Pancreas (tissue), 10 donors: ENCODE data around the gene IL13. TPM values are rescaled to one million over a fixed set of nuclear protein-coding genes. Genes with fewer than 3 reads are reported as not detected.

Experiments
- ATAC-seq, 4 donors: fragments of 200-7000 bp; cut with Tn5 transposase; one replicate each; pipeline versions ENCODE4 v1.8.0 to v1.9.1; 2020; ENCODE audit warnings: mild to moderate bottlenecking in 4 of 4, moderate library complexity in 4 of 4
- DNase-seq, 6 donors: peaks; one replicate each; pipeline ENCODE4 v3.0.0-alpha.2; 2020
- FAIRE-seq: peaks from 2 replicates; lab custom pipeline; 2012; peaks lifted over from hg19 to GRCh38; lab: Jason Lieb, UNC
- H3K27ac ChIP-seq, 4 donors: fragments of 200-600 bp; sonication (generic); 1 replicate in 3 of 4; 2 replicates in 1 of 4; pipeline versions ENCODE4 v1.5.0 to v1.8.0; 2020
- H3K27me3 ChIP-seq, 4 donors: fragments of 200-600 bp; one replicate each; pipeline ENCODE4 v1.8.0; 2021
- H3K36me3 ChIP-seq, 3 donors: fragments of 200-600 bp; sonication (generic) in 1 of 3; one replicate each; pipeline versions ENCODE4 v1.5.0 to v1.8.0; 2020 to 2021
- H3K4me1 ChIP-seq, 3 donors: fragments of 200-600 bp; one replicate each; pipeline ENCODE4 v1.8.0; 2021
- H3K4me3 ChIP-seq, 4 donors: fragments of 200-600 bp; sonication (generic) in 2 of 4; one replicate each; pipeline versions ENCODE4 v1.5.0 to v1.8.0; 2020 to 2021
- H3K9me3 ChIP-seq, 4 donors: fragments of 200-600 bp; one replicate each; pipeline ENCODE4 v1.8.0; 2021
- CTCF ChIP-seq, 4 donors: fragments of 200-600 bp; sonication (generic) in 3 of 4; IDR thresholded peaks; one replicate each; pipeline versions ENCODE4 v1.5.0 to v1.8.0; 2021; ENCODE audit warnings: antibody characterized with exemption in 4 of 4
- WGBS, 2 donors: extraction: QIAGEN DNeasy Blood & Tissue Kit; methylation state at CpG; one replicate each; pipeline ENCODE4 v1.1.7; 2013; 5-methylcytosine and 5-hydroxymethylcytosine counted together
- intact Hi-C, 3 donors: fragments of 100-400 bp; cut with DNase I; formaldehyde crosslinking; loops; one replicate each; pipeline versions ENCODE4 v1.11.1 to v1.14.2; 2022
- polyA plus RNA-seq, 2 donors: library from polyadenylated mRNA; stranded (reverse); fragments of 200-250 nt; gene quantifications; one replicate each; pipeline ENCODE4 v1.2.3, GENCODE V29; 2013
- total RNA-seq, 6 donors: library from RNA; stranded (reverse); fragmentation: NEBNext Ultra II Directional in 4 of 6; extraction: Animal tissue kit (Norgen Biotek cat#: 25700) in 4 of 6; gene quantifications; one replicate each; pipeline versions ENCODE4 v1.2.1 to v1.2.4, GENCODE V29; 2021 to 2023
- donor health status: healthy with polysubstance abuse.
- donor health status: DM: no; HTN: no; CAD: no; lungs with moderate emphysema.
- donor health status: DM: no; HTN: no; CAD: no.
- donor health status: control.
- donor health status: control.
- donor health status: Bipolar disorder and iron deficiency.
- donor health status: DM: yes; HTN: yes; CAD: no.
- donor health status: DM: no; HTN: no; CAD: no.
- donor health status: DM: no; HTN: no; CAD: no.
- donor health status: DM: yes; HTN: yes; CAD: no.

The IL13 gene
- total and polyA plus RNA-seq, 8 donors: 0.07 TPM; not detected in 7

- no peak for TF ChIP-seq CTCF (IDR thresholded peaks at IDR 0.05)
- intact Hi-C loops: no loop called here
- Histone ChIP-seq H3K9me3 (no peaks in the 10 kb centered on the region), H3K27ac (no peak overlapping the region), H3K4me1 (no peaks in the 10 kb centered on the region), H3K36me3 (peaks cover 0 to 41% (median 15%) of the 10 kb centered on the region in 3 donors), H3K27me3 (no peaks in the 10 kb centered on the region), H3K4me3 (no peak overlapping the region)
- FAIRE-seq (no peak), DNase-seq (no peak), ATAC-seq (no peak)
- 95 to 100% methylated on average over 4 of the region's 4 CpGs for WGBS, 2 donors
Measured at GRCh38 chr5:132637241-132637640, 20.7 kb upstream of the IL13 start.

- intact Hi-C loops: no loop called here
- Histone ChIP-seq H3K36me3 (peaks cover 0 to 51% (median 15%) of the 10 kb centered on the region in 3 donors), H3K27ac (no peak overlapping the region), H3K9me3 (no peaks in the 10 kb centered on the region), H3K4me3 (no peak overlapping the region), H3K4me1 (no peaks in the 10 kb centered on the region), H3K27me3 (no peaks in the 10 kb centered on the region)
- FAIRE-seq: no peak
- ATAC-seq: no peak
- 87 to 97% methylated on average over 2 of the region's 2 CpGs for WGBS, 2 donors
- no peak for DNase-seq
- no peak for TF ChIP-seq CTCF (IDR thresholded peaks at IDR 0.05)
Measured at GRCh38 chr5:132639706-132640130, 18.3 kb upstream of the IL13 start.

GRCh38 chr5:132640613-132641012 is 17.4 kb upstream of the IL13 start:
- ATAC-seq: no peak

GRCh38 chr5:132641241-132641723 is 16.7 kb upstream of the IL13 start:
- no peak for TF ChIP-seq CTCF (IDR thresholded peaks at IDR 0.05)
- WGBS, 2 donors: 96 to 97% methylated on average over 3 of the region's 3 CpGs
- DNase-seq (no peak), ATAC-seq (no peak), FAIRE-seq (no peak)
- Histone ChIP-seq H3K27ac (no peak overlapping the region), H3K36me3 (peaks cover 0 to 51% (median 15%) of the 10 kb centered on the region in 3 donors), H3K4me1 (no peaks in the 10 kb centered on the region), H3K9me3 (no peaks in the 10 kb centered on the region), H3K4me3 (no peak overlapping the region), H3K27me3 (no peaks in the 10 kb centered on the region)
- intact Hi-C loops: no loop called here

More at GRCh38 chr5:132640613-132641012, 17.4 kb upstream of the IL13 start:
- Histone ChIP-seq H3K27ac (no peak overlapping the region), H3K4me1 (no peaks in the 10 kb centered on the region), H3K36me3 (peaks cover 0 to 51% (median 15%) of the 10 kb centered on the region in 3 donors), H3K9me3 (no peaks in the 10 kb centered on the region), H3K27me3 (no peaks in the 10 kb centered on the region), H3K4me3 (no peak overlapping the region)
- intact Hi-C loops: no loop called here
- 83 to 84% methylated on average over 4 of the region's 4 CpGs for WGBS, 2 donors
- DNase-seq (no peak), FAIRE-seq (no peak)
- TF ChIP-seq CTCF (IDR thresholded peaks at IDR 0.05): no peak

GRCh38 chr5:132641841-132642240 is 16.1 kb upstream of the IL13 start:
- Histone ChIP-seq H3K9me3 (no peaks in the 10 kb centered on the region), H3K36me3 (peaks cover 0 to 51% (median 15%) of the 10 kb centered on the region in 3 donors), H3K4me3 (no peak overlapping the region), H3K27ac (no peak overlapping the region), H3K4me1 (no peaks in the 10 kb centered on the region), H3K27me3 (no peaks in the 10 kb centered on the region)
- TF ChIP-seq CTCF (IDR thresholded peaks at IDR 0.05): no peak
- DNase-seq (no peak), ATAC-seq (no peak), FAIRE-seq (no peak)
- 96% methylated on average over 3 of the region's 3 CpGs for whole genome bisulfite sequencing, 2 donors
- intact Hi-C loops: no loop called here
